Occipital lobe (tissue), 2 donors: Measurements from ENCODE around the gene FGF7. TPM values are rescaled to one million over a fixed set of nuclear protein-coding genes. Genes with fewer than 3 reads are reported as not detected.
"Not testable (repeated sequence)": the region's sequence is repeated elsewhere in the genome, so short reads cannot be mapped to it uniquely, and the experiment has no call there.

ENCODE experiments used
- DNase-seq: peaks from one replicate; lab custom pipeline; 2025; lab: John Stamatoyannopoulos, UW
- total RNA-seq: library from RNA; depleted of rRNA; stranded (reverse); fragments of >200 nt; gene quantifications from one replicate; pipeline ENCODE4 v1.2.3, GENCODE V29; 2014

Gene FGF7, protein sequence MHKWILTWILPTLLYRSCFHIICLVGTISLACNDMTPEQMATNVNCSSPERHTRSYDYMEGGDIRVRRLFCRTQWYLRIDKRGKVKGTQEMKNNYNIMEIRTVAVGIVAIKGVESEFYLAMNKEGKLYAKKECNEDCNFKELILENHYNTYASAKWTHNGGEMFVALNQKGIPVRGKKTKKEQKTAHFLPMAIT
- total RNA-seq: 0.31 TPM

- DNase-seq: no peak
Measured at GRCh38 chr15:49423021-49423420, at the start of gene FGF7. Gene FGF7, plus strand, starts transcription at chr15:49423242. Its CDS starts 1,056 bp downstream, at chr15:49424298.

GRCh38 chr15:49379996-49380395 lies 43.0 kb upstream of the FGF7 start:
- DNase-seq: no peak

DNA sequence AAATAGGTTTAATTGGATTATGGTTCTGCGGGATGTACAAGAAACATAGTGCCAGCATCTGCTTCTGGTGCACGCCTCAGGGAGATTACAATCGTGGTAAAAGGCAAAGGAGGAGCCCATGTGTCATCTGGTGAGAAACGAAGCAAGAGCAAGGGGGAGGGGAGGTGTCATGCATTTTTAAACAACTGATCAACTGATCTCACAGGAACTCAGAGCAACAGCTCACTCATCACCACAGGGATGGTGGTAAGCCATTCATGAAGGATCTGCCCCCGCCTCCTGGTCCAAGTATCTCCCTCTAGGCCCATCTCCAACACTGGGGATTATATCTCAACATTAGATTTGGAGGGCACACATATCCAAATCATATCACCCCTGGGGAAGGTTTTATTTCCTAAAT lies 42.1 kb upstream of the FGF7 start:
- DNase-seq: no peak

DNA sequence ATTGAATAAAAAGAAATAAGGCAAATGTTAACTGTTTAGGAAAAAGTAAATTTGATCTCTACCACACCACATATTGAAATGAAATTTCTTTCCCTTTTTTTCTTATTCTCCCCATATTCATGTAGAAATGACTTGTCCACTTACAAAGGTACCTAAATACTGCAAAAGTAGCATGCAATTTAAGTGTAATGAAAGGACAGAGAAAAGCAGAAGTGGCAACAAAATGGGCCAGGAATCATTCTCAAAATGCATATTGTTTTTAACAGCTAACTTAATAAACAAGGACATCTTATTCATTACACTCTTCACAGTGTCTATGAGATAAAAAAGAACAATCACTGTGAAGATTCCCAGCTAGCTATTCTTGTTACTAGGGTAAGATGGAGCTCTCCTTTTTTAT lies 40.6 kb upstream of the FGF7 start:
- DNase-seq: no peak

GRCh38 chr15:49383266-49383665 lies 39.8 kb upstream of the FGF7 start:
- no peak for DNase-seq

- DNase-seq: no peak
Measured at GRCh38 chr15:49387471-49387870, 35.6 kb upstream of the FGF7 start.

GRCh38 chr15:49402515-49403296 lies 20.3 kb upstream of the FGF7 start:
- not testable (repeated sequence) for DNase-seq

DNA sequence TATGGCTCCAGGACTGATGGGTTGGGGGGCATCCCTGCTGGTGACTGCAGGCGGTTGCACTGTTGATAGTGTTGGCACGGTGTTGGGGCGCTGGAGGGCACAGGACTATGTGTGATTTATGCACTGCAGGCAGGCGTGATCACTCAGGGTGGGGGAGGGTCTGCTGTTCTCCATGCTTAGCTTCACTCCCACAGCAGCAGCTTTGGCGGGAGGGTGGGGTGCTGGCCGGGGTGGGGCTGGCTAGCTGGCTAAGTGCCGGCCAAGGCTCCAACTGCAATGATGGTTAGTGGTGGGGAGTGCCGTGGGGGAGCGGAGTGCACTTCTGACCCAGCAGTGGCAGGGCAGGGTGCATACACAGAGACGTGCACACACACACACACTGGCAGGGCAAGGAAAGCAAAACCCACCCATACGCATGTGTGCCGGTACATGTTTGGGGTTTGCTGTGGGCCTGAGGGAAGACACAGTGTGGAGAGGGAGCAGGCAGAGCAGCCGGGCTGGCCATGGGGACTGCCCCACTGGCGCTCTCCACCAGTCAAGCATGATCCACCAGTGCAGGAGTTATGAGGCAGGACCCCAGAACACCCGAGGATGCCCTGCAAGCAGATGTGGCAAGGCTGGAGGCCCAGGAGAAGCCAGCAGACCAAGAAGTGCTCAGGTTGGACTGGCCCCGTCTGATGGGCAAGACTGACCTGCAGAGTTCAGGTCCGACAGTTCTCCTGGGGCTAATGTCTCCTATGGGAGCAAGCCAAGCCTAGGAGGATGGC lies 16.5 kb upstream of the FGF7 start:
- no peak for DNase-seq

DNA sequence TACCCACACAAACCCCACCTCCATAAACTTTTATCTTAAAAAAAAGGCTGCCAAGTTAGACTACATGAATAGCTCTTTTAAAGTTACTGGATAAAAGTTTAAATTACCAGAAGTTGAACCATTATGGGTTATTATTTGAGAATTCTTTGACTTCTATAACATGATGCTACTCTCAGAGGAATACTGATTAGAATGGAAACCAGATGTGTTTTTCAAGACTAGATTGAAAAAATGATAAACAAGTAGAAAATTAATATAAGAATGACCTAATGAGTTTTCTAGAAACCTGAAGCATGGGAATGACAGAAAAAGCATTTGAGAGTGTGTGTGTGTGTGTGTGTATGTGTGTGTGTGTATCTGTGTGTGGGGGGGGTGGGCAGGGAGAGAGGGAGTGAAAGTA lies 12.4 kb upstream of the FGF7 start:
- no peak for DNase-seq

DNA sequence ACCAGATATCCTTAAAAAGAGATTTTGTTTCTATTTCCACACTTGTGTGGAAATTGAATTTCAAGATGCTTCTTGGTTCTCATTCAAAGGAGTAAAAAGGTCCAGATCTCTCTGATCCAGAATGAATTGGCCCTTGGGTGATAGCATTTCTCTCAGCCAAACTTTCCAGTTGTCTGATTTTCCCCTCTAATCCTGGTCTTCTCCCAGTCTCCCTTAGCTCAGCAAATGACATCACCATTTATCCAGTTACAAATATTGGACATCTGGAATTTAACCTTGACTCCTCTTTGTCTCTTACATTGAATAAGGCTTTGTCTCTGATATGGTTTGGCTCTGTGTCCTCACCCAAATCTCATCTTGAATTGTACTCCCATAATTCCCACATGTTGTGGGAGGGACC lies 10.2 kb upstream of the FGF7 start:
- DNase-seq: no peak

DNA sequence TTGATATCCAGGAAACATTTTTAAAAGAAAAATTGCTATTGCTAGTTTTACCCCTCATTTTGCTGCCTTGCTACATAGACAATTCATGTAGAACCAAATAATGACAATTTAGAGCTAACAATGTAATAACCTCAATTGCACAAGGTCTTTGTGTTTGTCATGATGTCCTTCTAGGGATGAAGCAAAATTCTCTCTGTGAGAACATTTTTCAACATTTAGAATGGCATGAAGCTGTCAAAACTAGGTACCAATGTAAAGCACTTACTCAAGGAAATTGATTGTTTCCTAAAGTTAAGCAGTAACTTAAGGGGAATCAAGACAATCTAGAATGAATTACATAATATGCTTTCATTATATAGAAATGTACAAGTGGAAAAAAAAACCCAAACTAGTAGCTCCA lies 7.9 kb upstream of the FGF7 start:
- no peak for DNase-seq

DNA sequence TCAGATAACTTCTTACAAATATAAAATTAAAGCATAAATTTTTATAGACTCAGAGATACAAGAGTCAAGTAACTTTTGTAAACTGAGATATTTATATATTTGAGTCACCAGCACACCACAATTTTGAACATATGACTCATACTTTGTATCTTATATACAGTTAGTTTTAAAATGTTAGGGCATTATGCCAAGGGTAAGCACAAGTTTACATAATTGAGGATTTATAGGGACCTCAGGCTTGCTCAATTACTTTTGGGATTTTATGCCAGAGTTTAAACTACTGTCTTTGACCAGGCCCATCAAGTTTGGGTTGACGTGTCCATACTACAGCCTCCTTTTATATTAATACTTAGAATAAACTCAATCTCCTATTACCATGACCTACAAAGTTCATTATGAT lies 7.4 kb upstream of the FGF7 start:
- DNase-seq: no peak

- no peak for DNase-seq
Measured at GRCh38 chr15:49418811-49419210, 4.2 kb upstream of the FGF7 start.

DNA sequence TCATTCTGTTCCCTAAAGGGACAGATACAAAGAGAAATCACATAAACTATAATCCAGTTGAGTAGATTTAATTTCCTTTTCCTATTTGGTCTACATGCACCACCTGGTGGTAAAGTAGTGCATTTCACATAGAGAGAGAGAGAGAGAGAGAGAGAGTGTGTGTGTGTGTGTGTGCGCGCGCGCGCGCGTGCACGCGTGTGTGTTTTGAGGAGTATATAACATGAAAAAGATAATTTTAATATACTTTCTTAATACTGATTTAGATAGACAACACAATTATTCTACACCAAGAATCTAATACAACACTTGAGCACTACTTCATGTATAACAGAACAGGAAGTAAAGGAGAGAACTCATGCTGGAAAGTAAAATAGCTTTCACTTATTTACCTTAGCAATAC lies 1.1 kb upstream of the FGF7 start:
- DNase-seq: no peak

GRCh38 chr15:49423901-49424550 lies 984 bp downstream of the FGF7 start:
- no peak for DNase-seq

- no peak for DNase-seq
Measured at GRCh38 chr15:49424954-49425353, 1.9 kb downstream of the FGF7 start.

GRCh38 chr15:49427372-49427771 lies 4.3 kb downstream of the FGF7 start:
- DNase-seq: no peak

- no peak for DNase-seq
Measured at GRCh38 chr15:49428409-49429095, 5.5 kb downstream of the FGF7 start.

DNA sequence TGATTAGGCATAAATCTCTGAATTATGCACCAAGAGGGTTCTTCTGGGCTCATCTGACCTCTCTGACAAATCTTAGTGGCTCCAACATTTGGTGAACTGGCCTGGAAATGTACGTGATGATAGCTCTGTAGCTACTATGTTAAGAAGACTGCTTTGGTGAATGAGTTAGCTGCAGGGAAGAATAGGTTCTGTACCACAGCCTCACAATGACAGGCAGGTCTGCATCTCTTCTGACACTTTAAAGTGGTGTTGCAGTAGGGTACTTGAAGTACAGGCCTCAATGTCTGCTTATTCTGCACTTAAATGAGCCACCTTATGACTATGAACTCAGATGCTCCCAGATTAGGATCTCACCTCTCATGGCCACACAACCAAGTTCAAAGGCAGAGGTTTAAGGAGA lies 7.0 kb downstream of the FGF7 start:
- no peak for DNase-seq

- DNase-seq: no peak
Measured at GRCh38 chr15:49435174-49435573, 12.1 kb downstream of the FGF7 start.

DNA sequence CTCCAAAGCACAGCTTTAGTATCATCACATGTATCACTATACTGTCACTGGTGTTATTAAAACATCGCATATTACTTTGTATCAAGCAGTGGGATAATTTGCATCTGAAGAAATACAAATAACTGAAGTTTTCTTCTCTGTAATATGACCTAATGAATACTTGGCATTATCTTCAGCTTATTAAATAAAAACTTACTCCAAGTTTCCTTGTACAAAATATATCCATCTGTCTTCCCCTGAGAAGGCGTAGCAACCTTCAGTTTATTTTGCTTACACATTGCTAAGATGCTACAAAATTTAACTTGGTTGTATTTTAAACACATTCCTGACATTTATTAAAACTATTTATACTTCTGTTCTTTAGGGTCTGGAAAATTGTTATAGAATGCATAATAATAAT lies 13.7 kb downstream of the FGF7 start:
- DNase-seq: no peak
